Uterus (tissue), 4 donors: ENCODE data around the gene OPTN. TPM values are rescaled to one million over a fixed set of nuclear protein-coding genes. Genes with fewer than 3 reads are reported as not detected.
"Not testable (repeated sequence)": the region's sequence is repeated elsewhere in the genome, so short reads cannot be mapped to it uniquely, and the experiment has no call there.

ENCODE experiments used
- DNase-seq, 2 donors: peaks; one replicate each; pipeline ENCODE4 v3.0.0-alpha.2; 2019 to 2020
- H3K27ac ChIP-seq, 2 donors: fragments of 200-600 bp; sonication (generic); 1 replicate in 1 of 2; 2 replicates in 1 of 2; pipeline ENCODE4 v1.5.1; 2016 to 2018
- H3K27me3 ChIP-seq, 2 donors: fragments of 200-600 bp; sonication (generic); one replicate each; pipeline ENCODE4 v1.5.1; 2018 to 2019; ENCODE audit warnings: control low read depth in 1 of 2
- H3K36me3 ChIP-seq, 2 donors: fragments of 200-600 bp; sonication (generic); one replicate each; pipeline ENCODE4 v1.5.1; 2019; ENCODE audit warnings: control low read depth in 1 of 2
- H3K4me1 ChIP-seq, 2 donors: fragments of 200-600 bp; sonication (generic); one replicate each; pipeline ENCODE4 v1.5.1; 2018 to 2019; ENCODE audit warnings: control low read depth in 1 of 2
- H3K4me3 ChIP-seq, 2 donors: fragments of 200-600 bp; sonication (generic); 1 replicate in 1 of 2; 2 replicates in 1 of 2; pipeline ENCODE4 v1.5.1; 2018 to 2019; ENCODE audit warnings: mild to moderate bottlenecking in 1 of 2
- H3K9me3 ChIP-seq, 2 donors: fragments of 200-600 bp; sonication (generic); one replicate each; pipeline ENCODE4 v1.5.1; 2019; ENCODE audit warnings: control low read depth in 1 of 2
- POLR2A ChIP-seq, 2 donors: fragments of 450-650 bp; IDR thresholded peaks; one replicate each; pipeline ENCODE4 v1.6.1; 2016; ENCODE audit warnings: antibody characterized with exemption in 2 of 2, mild to moderate bottlenecking in 1 of 2, moderate library complexity in 1 of 2
- intact Hi-C: fragments of 100-400 bp; cut with DNase I; formaldehyde crosslinking; loops from one replicate; pipeline ENCODE4 v1.15.1; 2023; ENCODE audit warnings: low total_unique reads
- total RNA-seq, 4 donors: library from RNA; depleted of rRNA in 3 of 4; stranded (reverse); fragments of >200 nt in 3 of 4; gene quantifications; one replicate each; pipeline versions ENCODE4 v1.1.0 to v1.2.4, GENCODE V29; 2014 to 2023
- TF ChIP-seq, protein P1 (sequence below), 4 experiments: fragments of 200-600 bp in 2 of 4; fragments of 450-650 bp in 2 of 4; sonication (generic) in 2 of 4; IDR thresholded peaks; one replicate each; pipeline ENCODE4 v1.5.1; 2016 to 2019; ENCODE audit warnings: antibody characterized with exemption in 4 of 4, mild to moderate bottlenecking in 2 of 4, moderate library complexity in 1 of 4
- donor health status: DM: yes; HTN: yes; CAD: no.

OPTN gene
- total RNA-seq, 4 donors from 2014 or later: 28.3 to 68.3 (median 38.1) TPM

GRCh38 chr10:13090289-13090688, 9.7 kb upstream of the OPTN start:
- Histone ChIP-seq H3K27me3 (no peaks in the 10 kb centered on the region), H3K4me3 (no peak overlapping the region), H3K4me1 (no peaks in the 10 kb centered on the region), H3K36me3 (no peaks in the 10 kb centered on the region), H3K9me3 (no peaks in the 10 kb centered on the region), H3K27ac (no peak overlapping the region)
- no peak for TF ChIP-seq POLR2A (IDR thresholded peaks at IDR 0.05)
- TF ChIP-seq, protein P1, sequence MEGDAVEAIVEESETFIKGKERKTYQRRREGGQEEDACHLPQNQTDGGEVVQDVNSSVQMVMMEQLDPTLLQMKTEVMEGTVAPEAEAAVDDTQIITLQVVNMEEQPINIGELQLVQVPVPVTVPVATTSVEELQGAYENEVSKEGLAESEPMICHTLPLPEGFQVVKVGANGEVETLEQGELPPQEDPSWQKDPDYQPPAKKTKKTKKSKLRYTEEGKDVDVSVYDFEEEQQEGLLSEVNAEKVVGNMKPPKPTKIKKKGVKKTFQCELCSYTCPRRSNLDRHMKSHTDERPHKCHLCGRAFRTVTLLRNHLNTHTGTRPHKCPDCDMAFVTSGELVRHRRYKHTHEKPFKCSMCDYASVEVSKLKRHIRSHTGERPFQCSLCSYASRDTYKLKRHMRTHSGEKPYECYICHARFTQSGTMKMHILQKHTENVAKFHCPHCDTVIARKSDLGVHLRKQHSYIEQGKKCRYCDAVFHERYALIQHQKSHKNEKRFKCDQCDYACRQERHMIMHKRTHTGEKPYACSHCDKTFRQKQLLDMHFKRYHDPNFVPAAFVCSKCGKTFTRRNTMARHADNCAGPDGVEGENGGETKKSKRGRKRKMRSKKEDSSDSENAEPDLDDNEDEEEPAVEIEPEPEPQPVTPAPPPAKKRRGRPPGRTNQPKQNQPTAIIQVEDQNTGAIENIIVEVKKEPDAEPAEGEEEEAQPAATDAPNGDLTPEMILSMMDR (IDR thresholded peaks at IDR 0.05): no peak
- intact Hi-C loops: no loop called here
- DNase-seq: no peak

DNA sequence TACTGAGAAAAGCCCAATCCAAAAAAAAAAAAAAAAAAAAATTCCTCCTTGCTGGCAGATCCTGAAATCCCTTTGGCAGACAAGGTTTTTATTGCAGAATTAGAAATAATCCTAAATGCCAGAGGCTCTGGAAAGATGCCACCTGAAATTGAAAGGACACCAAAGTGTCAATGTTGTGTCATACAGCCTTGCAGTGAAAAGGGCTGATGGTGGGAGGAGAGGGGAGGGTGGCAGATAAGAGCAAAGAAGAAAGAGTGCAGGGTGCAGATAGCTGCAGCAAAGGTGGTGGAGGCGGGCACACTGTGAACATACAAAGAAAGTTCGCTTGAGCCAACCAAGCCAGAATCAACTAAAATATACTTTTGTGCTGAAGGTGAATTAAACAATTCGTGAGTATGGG, 8.2 kb upstream of the OPTN start:
- intact Hi-C loops: no loop called here
- TF ChIP-seq, protein P1 (IDR thresholded peaks at IDR 0.05): no peak
- TF ChIP-seq POLR2A (IDR thresholded peaks at IDR 0.05): no peak
- H3K27me3 ChIP-seq: no peaks in the 10 kb centered on the region
- DNase-seq: no peak
- no peaks in the 10 kb centered on the region for H3K9me3 ChIP-seq
- H3K4me1 ChIP-seq: no peaks in the 10 kb centered on the region
- H3K27ac ChIP-seq: no peak overlapping the region
- no peaks in the 10 kb centered on the region for H3K36me3 ChIP-seq
- H3K4me3 ChIP-seq: no peak overlapping the region

DNA sequence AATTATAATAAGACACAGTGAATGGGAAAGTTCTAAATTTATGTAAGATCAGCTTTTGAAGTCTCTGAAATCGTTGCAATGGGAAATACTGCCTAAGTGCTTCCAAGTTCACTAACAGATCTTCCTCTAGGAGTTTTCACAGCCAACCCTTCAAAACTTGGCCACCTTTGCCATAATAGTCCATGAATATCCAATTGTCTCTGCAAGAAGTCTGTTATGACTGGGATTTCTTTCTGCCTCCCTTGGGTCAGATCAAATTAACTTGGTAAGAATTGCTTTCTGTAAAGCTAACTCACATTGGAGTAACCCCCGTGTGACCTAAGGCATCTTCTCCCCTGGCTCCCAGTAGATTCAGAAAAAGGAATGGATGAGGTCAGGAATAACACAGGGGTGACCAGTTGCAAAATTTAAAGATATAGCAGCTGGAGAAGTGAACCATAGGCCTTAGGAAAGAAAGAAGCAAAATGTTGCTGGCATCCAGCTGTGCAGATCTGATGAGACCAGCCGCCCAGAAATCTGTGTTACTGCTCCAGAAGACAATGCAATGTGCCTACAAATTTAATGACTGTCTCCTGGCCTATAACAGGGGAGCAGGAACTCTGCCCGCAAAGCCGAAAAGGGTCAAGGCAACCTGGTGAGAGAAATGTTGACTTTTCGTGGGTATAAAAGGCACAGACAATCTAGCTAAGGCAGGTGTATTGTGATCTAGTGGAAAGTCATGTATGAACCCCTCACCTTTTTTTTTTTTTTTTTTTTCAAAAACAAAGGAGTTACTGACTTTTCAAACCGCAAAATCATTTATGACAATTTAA, 7.5 kb upstream of the OPTN start:
- intact Hi-C loops: no loop called here
- H3K36me3 ChIP-seq: no peaks in the 10 kb centered on the region
- H3K9me3 ChIP-seq: no peaks in the 10 kb centered on the region
- no peak overlapping the region for H3K4me3 ChIP-seq
- DNase-seq: no peak
- no peaks in the 10 kb centered on the region for H3K4me1 ChIP-seq
- TF ChIP-seq, protein P1 (IDR thresholded peaks at IDR 0.05): no peak
- no peak for TF ChIP-seq POLR2A (IDR thresholded peaks at IDR 0.05)
- no peaks in the 10 kb centered on the region for H3K27me3 ChIP-seq
- H3K27ac ChIP-seq: no peak overlapping the region

DNA sequence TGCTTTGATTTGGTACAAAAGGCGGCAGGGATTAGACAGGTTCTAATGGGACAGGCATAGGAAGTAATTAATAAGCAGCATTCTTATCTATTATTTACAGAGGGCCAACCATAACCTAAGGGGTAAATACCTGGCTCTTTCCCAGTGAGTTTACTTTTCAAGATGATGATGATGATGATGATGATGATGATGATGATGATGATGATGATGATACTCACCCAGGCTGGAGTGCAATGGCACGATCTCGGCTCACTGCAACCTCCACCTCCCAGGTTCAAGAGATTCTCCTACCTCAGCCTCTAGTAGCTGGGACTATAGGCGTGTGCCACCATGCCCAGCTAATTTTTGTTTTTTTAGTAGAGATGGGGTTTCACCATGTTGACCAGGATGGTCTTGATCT, 5.9 kb upstream of the OPTN start:
- H3K4me1 ChIP-seq, intact Hi-C loops, H3K36me3 ChIP-seq, H3K27ac ChIP-seq, DNase-seq, H3K9me3 ChIP-seq, H3K27me3 ChIP-seq, H3K4me3 ChIP-seq: not testable (repeated sequence)

GRCh38 chr10:13095094-13095493, 4.9 kb upstream of the OPTN start:
- Histone ChIP-seq H3K36me3 (no peaks in the 10 kb centered on the region), H3K4me3 (no peak overlapping the region), H3K4me1 (no peaks in the 10 kb centered on the region), H3K27ac (no peak overlapping the region), H3K9me3 (no peaks in the 10 kb centered on the region), H3K27me3 (no peaks in the 10 kb centered on the region)
- TF ChIP-seq, protein P1 (IDR thresholded peaks at IDR 0.05): no peak
- no peak for DNase-seq
- intact Hi-C loops: no loop called here
